NCI-H187 treated with DMSO at 0.1 percent for 48 hours (cell line): ENCODE data around the gene FCRLB.
"Not testable (repeated sequence)": the region's sequence is repeated elsewhere in the genome, so short reads cannot be mapped to it uniquely, and the experiment has no call there.

ENCODE experiments used
- DNase-seq: peaks from one replicate; lab custom pipeline; 2025; lab: John Stamatoyannopoulos, UW

The FCRLB gene

DNA sequence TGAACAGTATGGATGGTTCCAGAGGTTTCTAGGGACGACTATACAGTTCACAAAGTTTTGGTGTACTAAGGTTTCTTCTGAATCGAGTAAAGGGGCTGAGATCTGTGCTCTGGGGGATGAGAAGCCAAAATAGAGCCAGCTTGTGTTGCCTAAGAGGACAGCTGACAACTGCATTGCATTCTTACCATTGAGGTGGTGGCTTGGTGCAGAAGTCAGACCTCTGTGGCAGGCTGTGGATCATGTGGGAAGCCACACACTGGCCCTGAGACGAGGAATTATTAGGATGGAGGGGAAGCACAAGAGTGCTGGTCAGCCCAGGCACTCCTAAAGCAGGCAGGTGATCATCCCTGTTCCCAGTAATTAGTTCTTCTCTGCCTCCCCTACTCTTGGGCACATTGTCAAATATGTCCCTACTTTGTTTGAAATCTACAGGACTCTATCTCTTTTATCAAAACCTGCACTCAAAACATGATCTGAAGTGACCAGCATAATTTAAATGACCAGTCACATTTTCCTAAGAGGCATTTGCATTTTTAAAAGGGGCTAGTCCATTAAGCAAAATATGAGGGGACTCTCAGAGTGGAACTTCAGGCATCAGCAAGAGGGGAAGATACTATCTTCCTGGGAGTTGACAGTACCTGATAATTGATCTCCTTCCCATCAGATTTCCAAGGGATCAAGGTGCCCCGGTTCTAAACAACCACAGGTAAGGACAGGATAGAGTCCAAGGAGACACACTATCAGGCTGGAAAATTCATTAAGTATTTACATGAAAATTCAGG is at the start of gene FCRLB:
FCRLB (plus strand) TSS at position 589 of the 782 bp plus-strand sequence. CDS start 1,129 bp downstream, outside the sequence.
- no peak for DNase-seq

GRCh38 chr1:161673437-161673836 is 47.9 kb upstream of the FCRLB start:
- DNase-seq, result not testable (repeated sequence)

DNA sequence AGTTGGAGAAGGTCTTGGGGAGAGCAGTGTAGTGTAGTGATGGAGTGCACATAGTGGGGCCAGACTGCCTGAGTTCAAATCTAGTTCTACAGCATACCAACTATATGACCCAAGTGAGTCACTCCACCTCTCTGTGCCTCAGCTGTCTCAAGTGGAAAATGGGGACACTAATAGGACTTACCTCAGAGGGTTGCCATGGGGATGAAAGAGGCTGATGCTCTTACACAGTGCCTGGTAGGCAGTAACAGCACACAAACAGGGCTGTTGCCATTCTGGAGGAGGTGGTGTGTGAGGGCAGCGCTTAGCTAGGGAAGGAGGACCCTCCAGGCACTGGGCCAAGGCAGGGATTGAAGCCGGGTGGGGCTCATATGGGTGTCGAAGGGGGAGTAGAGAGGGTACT is 46.9 kb upstream of the FCRLB start:
- DNase-seq, result not testable (repeated sequence)

- not testable (repeated sequence) for DNase-seq
Observed at GRCh38 chr1:161674908-161675307, 46.4 kb upstream of the FCRLB start.

DNA sequence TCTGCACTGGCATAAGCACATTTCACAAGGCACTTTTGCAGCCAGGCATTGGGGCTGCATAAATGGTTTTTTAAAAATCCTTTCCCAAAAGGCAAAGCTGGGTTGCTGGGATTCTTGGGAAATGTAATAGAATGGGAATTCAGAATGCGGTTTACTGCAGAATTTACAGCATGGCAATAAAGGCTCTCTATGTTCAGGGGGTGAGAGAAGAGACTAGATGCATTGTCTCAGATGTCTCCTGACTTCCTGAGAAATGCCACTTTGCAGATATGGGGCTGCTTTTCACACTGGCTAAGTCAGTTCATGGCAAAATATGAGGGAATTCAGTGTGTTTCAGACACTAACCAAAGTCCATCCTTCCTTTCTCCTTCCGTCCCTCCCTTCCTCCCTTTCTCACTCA is 44.9 kb upstream of the FCRLB start:
- no peak for DNase-seq

DNA sequence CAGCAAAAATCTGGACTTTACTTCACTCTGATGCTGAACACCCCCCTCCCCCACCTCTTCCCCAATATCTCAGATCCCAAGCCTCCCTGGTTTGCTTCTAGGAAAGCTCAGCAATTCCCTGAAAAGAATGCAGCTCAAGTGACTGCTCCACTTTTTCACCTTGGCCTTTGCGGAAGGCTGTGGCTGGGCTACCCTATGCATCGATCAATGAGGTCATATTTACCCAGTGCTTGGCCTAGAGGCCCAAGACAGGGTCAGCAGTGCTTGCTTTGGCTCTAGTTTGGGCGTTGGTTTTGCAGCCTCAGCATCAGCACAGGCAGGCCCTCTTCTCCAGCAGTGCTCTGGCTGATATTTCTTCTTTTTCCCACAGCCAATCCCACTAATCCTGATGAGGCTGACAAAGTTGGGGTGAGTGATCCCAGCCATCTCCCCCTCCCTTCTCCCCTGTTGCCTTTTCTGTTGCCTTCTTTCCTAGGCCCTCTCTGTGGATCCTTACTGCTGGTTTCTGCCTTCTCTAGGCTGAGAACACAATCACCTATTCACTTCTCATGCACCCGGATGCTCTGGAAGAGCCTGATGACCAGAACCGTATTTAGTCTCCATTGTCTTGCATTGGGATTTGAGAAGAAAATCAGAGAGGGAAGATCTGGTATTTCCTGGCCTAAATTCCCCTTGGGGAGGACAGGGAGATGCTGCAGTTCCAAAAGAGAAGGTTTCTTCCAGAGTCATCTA is 44.2 kb upstream of the FCRLB start:
- DNase-seq, result no peak

DNA sequence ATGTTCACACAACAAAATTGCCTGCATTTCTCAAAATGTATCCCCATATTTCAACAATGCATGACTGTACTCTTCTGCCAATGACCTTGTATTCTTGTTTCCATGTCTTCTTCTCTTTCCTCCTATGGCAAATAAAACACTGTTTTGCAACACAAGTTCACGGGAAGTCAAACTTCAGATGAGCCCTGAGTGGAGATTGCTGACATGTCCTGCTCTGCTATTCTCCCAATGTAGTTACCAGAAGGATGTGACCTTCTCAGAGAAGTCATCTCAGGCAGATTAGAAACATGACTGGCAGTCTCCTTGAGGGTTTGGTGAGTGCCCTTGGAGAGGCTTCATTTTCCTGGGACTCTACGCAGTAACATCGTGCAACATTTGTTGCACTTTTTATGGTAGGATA is 42.8 kb upstream of the FCRLB start:
- no peak for DNase-seq

DNA sequence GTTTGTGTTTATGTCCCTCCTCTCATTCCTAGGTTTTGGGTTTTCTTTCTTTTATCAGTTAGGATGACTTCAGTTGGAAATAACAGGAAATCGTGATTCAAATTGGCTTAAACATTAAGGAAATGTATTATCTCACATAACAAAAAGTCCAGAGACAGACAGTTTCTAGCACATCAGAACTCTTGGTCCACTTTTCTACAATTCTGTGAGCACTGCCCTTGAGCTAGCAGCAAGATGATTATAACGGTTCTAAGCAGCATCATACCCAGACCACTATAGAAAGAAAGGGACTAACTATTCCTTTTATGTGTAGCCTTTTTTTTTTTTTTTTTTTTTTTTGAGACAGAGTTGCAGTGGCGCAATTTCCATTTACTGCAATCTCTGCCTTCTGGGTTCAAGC is 39.5 kb upstream of the FCRLB start:
- no peak for DNase-seq

- DNase-seq, result no peak
Observed at GRCh38 chr1:161688946-161689345, 32.4 kb upstream of the FCRLB start.

DNA sequence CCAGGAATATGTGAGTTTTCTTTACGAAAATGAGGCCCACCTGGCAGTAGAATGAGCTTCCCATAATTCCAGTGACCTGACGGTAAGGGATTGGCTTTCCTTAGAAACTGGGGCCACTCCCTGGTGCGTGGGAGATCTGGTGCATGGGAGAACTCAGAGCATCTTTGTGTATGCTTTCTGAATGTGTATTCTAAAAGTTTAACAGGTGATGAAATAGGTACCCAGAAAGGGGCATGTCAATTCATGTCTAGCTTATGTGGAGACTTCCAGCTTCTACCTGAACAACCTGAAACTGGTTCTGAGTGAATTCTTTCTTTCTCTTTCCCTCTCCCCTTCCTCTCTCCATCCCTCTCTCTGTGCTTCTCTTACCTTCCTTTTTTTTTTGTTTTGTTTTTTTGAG is 29.5 kb upstream of the FCRLB start:
- DNase-seq, result no peak

- not testable (repeated sequence) for DNase-seq
Observed at GRCh38 chr1:161693020-161693712, 28.2 kb upstream of the FCRLB start.

- DNase-seq, result not testable (repeated sequence)
Observed at GRCh38 chr1:161698302-161698701, 23.0 kb upstream of the FCRLB start.

DNA sequence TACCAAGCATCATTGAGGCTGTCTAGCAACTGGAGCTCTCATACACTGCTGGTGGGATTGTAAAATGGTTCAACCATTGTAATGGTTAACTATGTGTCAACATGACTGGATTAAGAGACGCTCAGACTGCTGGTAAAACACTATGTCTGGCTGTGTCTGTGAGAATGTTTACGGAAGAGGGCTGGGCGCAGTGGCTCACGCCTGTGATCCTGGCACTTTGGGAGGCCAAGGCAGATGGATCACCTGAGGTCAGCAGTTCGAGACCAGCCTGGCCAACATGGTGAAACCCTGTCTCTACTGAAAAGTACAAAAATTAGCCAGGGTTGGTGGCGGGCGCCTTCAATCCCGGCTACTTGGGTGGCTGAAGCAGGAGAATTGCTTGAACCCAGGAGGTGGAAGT is 19.1 kb upstream of the FCRLB start:
- DNase-seq, result no peak

DNA sequence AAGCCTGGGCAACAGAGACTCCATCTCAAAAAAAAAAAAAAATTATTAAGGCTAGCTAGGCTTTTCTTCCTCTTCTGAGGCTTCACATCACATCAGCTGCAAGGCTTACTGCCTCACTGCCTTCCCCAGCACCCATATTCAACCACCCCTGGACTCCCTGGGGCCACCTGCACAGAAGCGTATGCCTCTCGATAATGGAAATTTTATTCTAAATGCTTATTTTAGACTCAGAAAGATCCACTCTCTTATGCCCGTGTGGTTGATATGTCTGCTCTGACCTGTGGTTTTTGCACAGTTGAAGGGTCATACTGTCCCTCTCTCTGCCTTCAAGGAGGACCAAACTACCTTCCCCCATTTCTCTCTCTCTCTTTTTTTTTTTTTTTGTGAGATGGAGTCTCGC is 15.8 kb upstream of the FCRLB start:
- no peak for DNase-seq

GRCh38 chr1:161706113-161706481 is 15.2 kb upstream of the FCRLB start:
- DNase-seq, result no peak

- no peak for DNase-seq
Observed at GRCh38 chr1:161706482-161707347, 14.6 kb upstream of the FCRLB start, which contains the start of gene FCRLA. Gene FCRLA (plus strand): TSS chr1:161707229. CDS start chr1:161707265, 36 bp downstream.

- no peak for DNase-seq
Observed at GRCh38 chr1:161707503-161707902, 13.8 kb upstream of the FCRLB start.

- no peak for DNase-seq
Observed at GRCh38 chr1:161709373-161709772, 12.0 kb upstream of the FCRLB start.

DNA sequence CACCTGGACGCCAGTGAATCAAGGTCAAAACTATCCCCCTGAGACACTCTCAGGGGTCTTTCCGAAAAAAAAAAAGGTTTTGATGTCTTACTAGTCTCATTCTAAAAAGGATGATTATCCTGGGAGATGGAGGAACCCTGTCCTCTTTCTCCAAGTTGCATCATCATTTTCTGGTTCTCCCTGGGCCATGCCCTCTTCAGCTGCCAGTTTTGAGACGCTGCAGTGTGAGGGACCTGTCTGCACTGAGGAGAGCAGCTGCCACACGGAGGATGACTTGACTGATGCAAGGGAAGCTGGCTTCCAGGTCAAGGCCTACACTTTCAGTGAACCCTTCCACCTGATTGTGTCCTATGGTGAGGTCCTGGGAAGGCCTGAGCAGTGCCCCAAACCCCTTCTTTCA is 10.8 kb upstream of the FCRLB start:
- DNase-seq, result no peak

GRCh38 chr1:161718559-161719324 is 2.6 kb upstream of the FCRLB start:
- no peak for DNase-seq

DNA sequence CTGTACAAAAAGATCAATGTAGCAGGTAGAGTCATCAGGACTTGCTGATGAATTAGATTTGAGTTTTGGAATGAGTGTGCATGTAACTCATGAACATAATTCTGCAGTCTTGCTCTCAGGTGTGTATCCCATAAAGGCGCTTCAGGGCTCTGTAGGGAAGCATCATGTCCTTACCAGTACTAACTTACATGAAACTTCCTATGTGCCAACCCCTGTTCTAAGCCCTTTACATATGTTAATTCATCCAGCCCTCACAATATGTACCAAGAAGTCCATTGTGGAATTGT is 2.1 kb upstream of the FCRLB start:
- no peak for DNase-seq
